ENCODE data around the gene TSPAN31. TPM values are rescaled to one million over a fixed set of nuclear protein-coding genes. Genes with fewer than 3 reads are reported as not detected.

TSPAN31 gene
- total and polyA plus RNA-seq, 9 of the 15 experiments (the other 6 are each of a cell fraction or from before 2014, with no cell fraction given): 11.3 to 26.4 (median 14.3) TPM

GRCh38 chr12:57738661-57739237 lies 6.1 kb upstream of the TSPAN31 start, which contains the start of gene AGAP2 (continued):
- TF ChIP-seq ID3 (CRISPR knock-in tag; IDR thresholded peaks at IDR 0.05): no peak
- no peak for TF ChIP-seq ID3 (tag; IDR thresholded peaks at IDR 0.05)
- TF ChIP-seq ZNF324 (CRISPR knock-in tag; IDR thresholded peaks at IDR 0.05): no peak
- TF ChIP-seq POLR2B (IDR thresholded peaks at IDR 0.05; ENCODE audit: low read depth, partially characterized antibody): no peak
- no peak for TF ChIP-seq MTF1 (CRISPR knock-in tag; IDR thresholded peaks at IDR 0.05; ENCODE audit: borderline replicate concordance)
- no peak for TF ChIP-seq HNRNPK (IDR thresholded peaks at IDR 0.05; ENCODE audit: low read depth, low read length, poor library complexity, severe bottlenecking)
- no peak for TF ChIP-seq RBM15 (IDR thresholded peaks at IDR 0.05; ENCODE audit: insufficient read depth, low read length)
- TF ChIP-seq PTBP1 (IDR thresholded peaks at IDR 0.05; ENCODE audit: low read depth, low read length): no peak
- TF ChIP-seq SMARCB1 (IDR thresholded peaks at IDR 0.05; ENCODE audit: insufficient read length, low read depth): no peak
- TF ChIP-seq PHTF2 (CRISPR knock-in tag; IDR thresholded peaks at IDR 0.05): no peak

- no peaks in the 10 kb centered on the region for H3K36me3 ChIP-seq (ENCODE audit: control insufficient read depth, insufficient read depth, low read length)
- no peak overlapping the region for H3K9ac ChIP-seq (ENCODE audit: insufficient read depth in 1 of 2, low read depth in 2 of 2, low read length in 2 of 2)
- POLR2A ChIA-PET: interaction anchor here (0.7 to 1.1 kb wide), 4 partner anchors 10 to 149 kb away, joined by 3 to 6 read pairs (median 4); partner anchors contain the start of gene PIP4K2C
- CTCF ChIA-PET (ENCODE audit: low intra/inter-chr PET ratio): no interaction called here
- H2AFZ ChIP-seq (ENCODE audit: low read depth, low read length): no peak overlapping the region
- H3K4me1 ChIP-seq (replicated peaks in 1 of 2; ENCODE audit: control insufficient read depth in 2 of 2, insufficient read depth in 2 of 2, low read length in 2 of 2): peaks cover 9 to 36% of the 10 kb centered on the region in 2 experiments; a peak in 4 of 5 replicates
- no peak for FAIRE-seq
- no peak overlapping the region for H3K27ac ChIP-seq (ENCODE audit: extremely low read depth, low read depth, low read length)
- BruUV-seq (replicated peaks): no TSS peak
- H3K9me1 ChIP-seq (ENCODE audit: control insufficient read depth, insufficient read depth, low read length): no peaks in the 10 kb centered on the region
- no peak for TF ChIP-seq XRCC3 (IDR thresholded peaks at IDR 0.05)
- peak; percentile 81 for TF ChIP-seq RFX1 (IDR thresholded peaks at IDR 0.05)
- intact Hi-C loops (cut with micrococcal nuclease): loop anchor here (5.0 kb wide), 1 partner anchor 217 kb away; the partner anchor contains the start of genes DDIT3 and MBD6
- ATAC-seq: no peak
- H3K79me2 ChIP-seq (ENCODE audit: control insufficient read depth, insufficient read depth, low read length): no peaks in the 10 kb centered on the region
- 11% methylated on average over 6 of the region's 7 CpGs for WGBS (ENCODE audit: insufficient coverage, low coverage, missing lambda C conversion rate)
- no peak overlapping the region for H3K4me2 ChIP-seq (ENCODE audit: insufficient read depth, low read length)
- H3K9me3 ChIP-seq (replicated peaks; ENCODE audit: control insufficient read depth, insufficient read depth, low read depth, low read length): no peaks in the 10 kb centered on the region
- no peak for DNase-seq (ENCODE audit: extremely low read depth in 1 of 4, low spot score in 3 of 4)
- peaks cover 2 to 30% of the 10 kb centered on the region in 2 experiments; a peak in 3 of 5 replicates for H3K27me3 ChIP-seq (ENCODE audit: control insufficient read depth in 2 of 2, insufficient read depth in 2 of 2, low read length in 2 of 2)
- no peak overlapping the region for H3K4me3 ChIP-seq
- in situ Hi-C loops (cut with MboI): no loop called here
- H4K20me1 ChIP-seq (replicated peaks; ENCODE audit: control insufficient read depth, insufficient read depth, low read length): no peaks in the 10 kb centered on the region
These were observed 5.5 kb upstream of the TSPAN31 start for GRCh38 chr12:57739387-57739786.

Measured in K562 (cell line).